Loucy (cell line): ENCODE results near the gene ELAPOR1.

Experiments used
- H2AFZ ChIP-seq: fragments of 200-600 bp; sonication (generic); 2 replicates; pipeline ENCODE4 v1.6.0; 2016; ENCODE audit warnings: antibody characterized with exemption, mild to moderate bottlenecking, low read length, moderate library complexity
- H3F3A ChIP-seq: fragments of 200-600 bp; 2 replicates; pipeline ENCODE4 v1.6.0; 2016; ENCODE audit warnings: antibody characterized with exemption, low read depth, mild to moderate bottlenecking
- H3K27me3 ChIP-seq: fragments of 200-600 bp; sonication (generic); 2 replicates; pipeline ENCODE4 v1.6.1; 2014; ENCODE audit warnings: low read length, mild to moderate bottlenecking; ENCODE audit not compliant: insufficient read depth, poor library complexity, severe bottlenecking
- H3K36me3 ChIP-seq: fragments of 200-600 bp; sonication (generic); 2 replicates; pipeline ENCODE4 v1.6.1; 2016; ENCODE audit warnings: low read length; ENCODE audit not compliant: insufficient read depth
- H3K4me1 ChIP-seq: fragments of 200-600 bp; sonication (generic); 2 replicates; pipeline ENCODE4 v1.5.1; 2014; ENCODE audit warnings: low read length, mild to moderate bottlenecking; ENCODE audit not compliant: insufficient read depth, poor library complexity, severe bottlenecking
- H3K4me2 ChIP-seq: fragments of 200-600 bp; sonication (generic); 2 replicates; pipeline ENCODE4 v1.6.0; 2014; ENCODE audit warnings: antibody characterized with exemption, low read length, low read depth, mild to moderate bottlenecking; ENCODE audit not compliant: poor library complexity, severe bottlenecking
- H3K4me3 ChIP-seq: fragments of 200-600 bp; sonication (generic); 2 replicates; pipeline ENCODE4 v1.5.1; 2014; ENCODE audit warnings: low read length, mild to moderate bottlenecking, mixed read lengths; ENCODE audit not compliant: poor library complexity, severe bottlenecking
- H3K79me2 ChIP-seq: fragments of 200-600 bp; sonication (generic); 2 replicates; pipeline ENCODE4 v1.6.1; 2014; ENCODE audit warnings: low read length; ENCODE audit not compliant: insufficient read depth
- H3K9ac ChIP-seq: fragments of 200-600 bp; sonication (generic); 2 replicates; pipeline ENCODE4 v1.6.0; 2014; ENCODE audit warnings: mild to moderate bottlenecking, low read depth, low read length, moderate library complexity; ENCODE audit not compliant: poor library complexity, severe bottlenecking
- H3K9me2 ChIP-seq: fragments of 200-600 bp; sonication (generic); replicated peaks from 2 replicates; pipeline ENCODE4 v1.6.1; 2016; ENCODE audit warnings: low read depth, low read length, mixed read lengths
- H3K9me3 ChIP-seq: fragments of 200-600 bp; sonication (generic); 2 replicates; pipeline ENCODE4 v1.6.1; 2014; ENCODE audit warnings: mild to moderate bottlenecking, antibody characterized with exemption, low read length, low read depth; ENCODE audit not compliant: insufficient read depth
- H4K20me1 ChIP-seq: fragments of 200-600 bp; sonication (generic); 2 replicates; pipeline ENCODE4 v1.6.0; 2014; ENCODE audit warnings: antibody characterized with exemption, low read length, mild to moderate bottlenecking; ENCODE audit not compliant: insufficient read depth, poor library complexity, severe bottlenecking
- CTCF ChIP-seq: fragments of 200-600 bp; sonication (generic); conservative IDR thresholded peaks from 2 replicates; pipeline ENCODE4 v1.5.1; 2014; ENCODE audit warnings: mild to moderate bottlenecking, antibody characterized with exemption, low read length
- EZH2phosphoT487 ChIP-seq: fragments of 200-600 bp; IDR thresholded peaks from 2 replicates; pipeline ENCODE4 v1.6.1; 2018; ENCODE audit warnings: antibody characterized with exemption, mild to moderate bottlenecking, moderate library complexity, borderline replicate concordance

The ELAPOR1 gene

GRCh38 chr1:109118089-109118488, 4.2 kb downstream of the ELAPOR1 start:
- Histone ChIP-seq H3K27me3 (peaks cover 17% of the 10 kb centered on the region), H3K36me3 (no peaks in the 10 kb centered on the region), H3K79me2 (no peaks in the 10 kb centered on the region), H3K4me1 (peaks cover 8% of the 10 kb centered on the region), H3K9me3 (no peaks in the 10 kb centered on the region), H3K9ac (no peak overlapping the region), H3K9me2 (no peaks in the 10 kb centered on the region), H3K4me2 (no peak overlapping the region), H4K20me1 (no peaks in the 10 kb centered on the region), H3F3A (no peaks in the 10 kb centered on the region), H2AFZ (no peak overlapping the region), H3K4me3 (no peak overlapping the region)
- TF ChIP-seq CTCF (no peak), EZH2phosphoT487 (no peak)

GRCh38 chr1:109120356-109120755, 6.4 kb downstream of the ELAPOR1 start:
- Histone ChIP-seq H3F3A (no peaks in the 10 kb centered on the region), H3K36me3 (no peaks in the 10 kb centered on the region), H2AFZ (no peak overlapping the region), H4K20me1 (no peaks in the 10 kb centered on the region), H3K9me2 (no peaks in the 10 kb centered on the region), H3K9ac (no peak overlapping the region), H3K27me3 (no peaks in the 10 kb centered on the region), H3K4me1 (peaks cover 8% of the 10 kb centered on the region), H3K9me3 (no peaks in the 10 kb centered on the region), H3K4me3 (no peak overlapping the region), H3K4me2 (no peak overlapping the region), H3K79me2 (no peaks in the 10 kb centered on the region)
- TF ChIP-seq EZH2phosphoT487 (no peak), CTCF (no peak)

GRCh38 chr1:109131059-109131458, 17.1 kb downstream of the ELAPOR1 start:
- Histone ChIP-seq H3K9me2 (no peaks in the 10 kb centered on the region), H3K9me3 (no peaks in the 10 kb centered on the region), H3K36me3 (no peaks in the 10 kb centered on the region), H3K4me3 (no peak overlapping the region), H3K4me2 (no peak overlapping the region), H3K79me2 (no peaks in the 10 kb centered on the region), H4K20me1 (no peaks in the 10 kb centered on the region), H2AFZ (no peak overlapping the region), H3K9ac (no peak overlapping the region), H3K4me1 (peaks cover 24% of the 10 kb centered on the region), H3F3A (no peaks in the 10 kb centered on the region), H3K27me3 (no peaks in the 10 kb centered on the region)
- TF ChIP-seq EZH2phosphoT487 (no peak), CTCF (no peak)
